Activated CD8-positive, alpha-beta memory T cell treated with anti-CD3 and anti-CD28 coated beads for 36 hours (primary cell): ENCODE results near the gene DENND2A. TPM values are rescaled to one million over a fixed set of nuclear protein-coding genes. Genes with fewer than 3 reads are reported as not detected.
"Not testable (repeated sequence)": the region's sequence is repeated elsewhere in the genome, so short reads cannot be mapped to it uniquely, and the experiment has no call there.

Experiments
- CTCF ChIA-PET: fragments of 350-600 bp; sonication (Branson Sonifier 250); formaldehyde crosslinking; loops from one replicate; lab custom pipeline; 2021; ENCODE audit warnings: antibody characterized with exemption; lab: Charles Lee
- POLR2A ChIA-PET: fragments of 350-600 bp; sonication (Branson Sonifier 250); formaldehyde crosslinking; loops from one replicate; lab custom pipeline; 2021; ENCODE audit warnings: antibody characterized with exemption; lab: Charles Lee
- total RNA-seq, 2 experiments: library from RNA; stranded (reverse); gene quantifications; one replicate each; pipeline ENCODE4 v1.2.3, GENCODE V29; 2021

DENND2A gene
- total RNA-seq, 2 experiments from 2014 or later: not detected

DNA sequence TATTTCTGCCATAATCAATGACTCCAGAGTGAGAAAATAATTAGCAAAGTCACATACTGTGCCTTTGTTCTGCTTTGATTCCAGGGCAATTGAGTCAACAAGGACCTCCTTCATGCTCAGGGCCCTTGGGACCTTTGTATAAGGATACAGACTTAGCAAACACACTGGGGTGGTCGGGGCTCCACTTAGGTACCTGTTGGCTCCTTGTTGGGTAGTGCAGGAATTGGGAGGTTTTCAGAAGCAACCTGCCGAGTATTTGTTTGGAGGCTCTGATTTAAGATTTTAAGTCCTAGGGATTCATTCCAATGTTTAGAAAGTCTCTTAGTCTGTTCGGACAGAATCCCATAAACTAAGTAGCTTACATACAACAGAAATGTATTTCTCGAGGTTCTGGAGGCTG, 35.1 kb upstream of the DENND2A start:
- POLR2A ChIA-PET: interaction anchor here (0.5 kb wide), 1 partner anchor 226 kb away, joined by 3 read pairs; no protein-coding TSS in a partner anchor
- CTCF ChIA-PET: interaction anchor here (0.8 to 3.0 kb wide), 3 partner anchors 14 to 23 kb away, joined by 3 to 10 read pairs (median 3); no protein-coding TSS in a partner anchor

DNA sequence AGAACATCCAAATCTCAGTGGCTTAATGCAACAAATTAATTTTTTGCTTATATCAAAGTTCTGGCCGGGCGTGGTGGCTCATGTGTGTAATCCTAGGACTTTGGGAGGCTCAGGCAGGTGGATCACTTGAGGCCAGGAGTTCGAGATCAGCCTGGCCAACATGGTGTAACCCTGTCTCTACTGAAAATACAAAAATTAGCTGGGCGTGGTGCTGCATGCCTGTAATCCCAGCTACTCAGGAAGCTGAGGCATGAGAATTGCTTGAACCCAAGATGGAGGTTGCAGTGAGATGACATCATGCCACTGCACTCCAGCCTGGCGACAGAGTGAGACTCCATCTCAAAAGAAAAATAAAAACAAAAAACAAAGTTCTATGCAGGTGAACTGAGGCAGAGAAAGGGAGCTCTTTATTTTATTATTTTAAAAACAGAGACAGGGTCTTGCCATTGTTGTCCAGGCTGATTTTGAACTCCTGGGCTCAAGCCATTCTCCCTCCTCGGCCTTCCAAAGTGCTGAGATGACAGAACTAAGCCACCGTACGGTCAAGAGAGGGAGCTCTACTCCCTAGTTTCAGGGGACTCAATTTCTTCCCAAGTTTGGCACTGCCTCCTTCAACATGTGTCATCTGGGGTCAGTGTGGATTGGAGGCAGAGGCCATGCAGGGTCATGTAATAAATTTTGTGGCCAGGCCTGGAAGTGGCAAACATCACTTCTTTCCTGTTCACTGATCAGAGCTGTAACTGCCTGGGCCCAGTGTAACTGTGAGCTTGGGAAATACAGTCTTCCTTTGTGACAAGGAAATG, 34.5 kb upstream of the DENND2A start:
- ChIA-PET CTCF (interaction anchor here (0.5 to 3.0 kb wide), 4 partner anchors 21 to 318 kb away, joined by 3 to 10 read pairs (median 4); partner anchors contain the start of gene NDUFB2), POLR2A (interaction anchor here (0.5 to 1.4 kb wide), 2 partner anchors 21 to 225 kb away, joined by 3 to 5 read pairs; partner anchors contain the start of gene NDUFB2)

DNA sequence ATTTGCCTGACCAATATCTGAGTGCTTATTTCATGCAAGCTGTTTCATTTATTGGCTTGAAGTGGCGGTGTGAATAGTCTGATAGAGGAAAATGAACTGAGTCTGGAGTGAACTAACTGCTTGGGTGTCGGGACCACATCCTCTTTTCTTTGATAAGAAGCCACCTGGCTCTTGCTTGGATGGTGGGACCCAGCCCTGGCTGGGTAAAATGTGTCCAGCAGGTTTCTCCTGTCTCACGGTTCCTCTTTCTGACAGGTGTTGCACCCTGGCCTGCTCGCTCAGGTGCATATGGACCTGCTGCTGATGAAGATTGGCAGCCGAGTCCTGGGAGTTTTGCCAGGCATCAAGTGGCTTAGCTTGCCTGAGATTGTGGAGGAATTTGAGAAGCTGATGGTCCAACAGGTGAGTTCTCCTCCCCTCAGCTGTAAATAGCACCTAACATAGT, 33.8 kb upstream of the DENND2A start:
- CTCF ChIA-PET: interaction anchor here (0.5 to 3.0 kb wide), 4 partner anchors 11 to 317 kb away, joined by 3 to 10 read pairs (median 4); partner anchors contain the start of gene NDUFB2

DNA sequence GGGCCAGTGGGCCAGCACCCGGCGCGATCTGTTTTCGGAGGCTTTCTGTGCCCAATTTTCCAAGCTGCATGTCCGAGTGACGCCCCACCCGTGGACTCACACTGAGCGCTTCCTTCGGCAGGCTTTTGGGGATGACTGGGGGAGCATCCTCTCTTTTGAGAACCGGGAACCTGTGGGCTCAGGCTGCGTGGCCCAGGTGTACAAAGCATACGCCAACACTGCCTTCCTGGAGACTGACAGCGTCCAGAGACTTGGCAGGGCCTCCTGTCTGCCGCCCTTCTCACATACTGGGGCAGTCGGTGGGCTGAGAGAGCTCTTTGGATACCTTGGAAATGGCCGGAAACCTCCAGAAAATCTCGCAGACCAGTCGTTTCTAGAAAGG, 33.2 kb upstream of the DENND2A start:
- ChIA-PET POLR2A (interaction anchor here (0.7 to 1.4 kb wide), 2 partner anchors 23 to 27 kb away, joined by 5 read pairs; partner anchors contain the start of gene NDUFB2), CTCF (interaction anchor here (0.8 to 3.0 kb wide), 2 partner anchors 12 to 21 kb away, joined by 3 to 10 read pairs; no protein-coding TSS in a partner anchor)

More for the DNA sequence above, 33.8 kb upstream of the DENND2A start:
- POLR2A ChIA-PET: interaction anchor here (1.4 kb wide), 1 partner anchor 22 kb away, joined by 5 read pairs; the partner anchor contains the start of gene NDUFB2

- ChIA-PET CTCF (interaction anchor here (3.0 kb wide), 1 partner anchor 20 kb away, joined by 10 read pairs; no protein-coding TSS in a partner anchor), POLR2A (interaction anchor here (0.7 kb wide), 1 partner anchor 27 kb away, joined by 5 read pairs; no protein-coding TSS in a partner anchor)
These were observed 32.6 kb upstream of the DENND2A start for GRCh38 chr7:140673063-140673773.

DNA sequence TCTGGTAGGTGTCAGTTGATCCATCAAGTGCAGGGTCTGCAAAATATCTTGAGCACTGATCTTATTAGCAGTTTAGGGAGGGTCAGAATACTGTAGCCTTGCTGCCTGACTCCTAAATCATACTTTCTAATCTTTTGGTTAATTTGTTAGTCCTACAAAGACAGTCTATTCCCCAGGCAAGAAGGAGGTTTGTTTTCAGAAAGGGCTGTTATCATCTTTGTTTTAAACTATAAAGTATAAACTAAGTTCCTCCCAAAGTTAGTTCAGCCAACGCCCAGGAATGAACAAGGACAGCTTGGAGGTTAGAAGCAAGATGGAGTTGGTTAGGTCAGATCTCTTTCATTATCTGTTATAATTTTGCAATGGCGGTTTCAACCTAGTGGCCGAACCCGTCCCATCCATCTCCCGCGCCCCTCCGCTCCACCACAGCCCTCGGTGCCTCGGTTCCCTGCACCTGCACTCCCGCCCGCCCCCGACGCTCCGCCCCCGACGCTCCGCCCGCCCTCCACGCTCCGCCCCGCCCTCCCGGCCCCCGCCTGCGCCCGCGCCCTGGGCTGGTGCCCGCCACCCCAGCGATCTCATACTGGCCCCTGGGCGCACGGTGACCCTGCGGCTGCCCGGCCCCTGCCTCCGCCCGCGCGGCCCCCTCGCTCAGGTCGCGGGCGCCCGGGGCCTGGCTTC, 31.9 kb upstream of the DENND2A start, which contains the start of gene ADCK2:
Gene ADCK2, plus strand, starts transcription at position 564 of the 681 bp plus-strand sequence. CDS start 386 bp downstream, outside the sequence.
- CTCF ChIA-PET: interaction anchor here (0.6 to 3.0 kb wide), 2 partner anchors 19 to 227 kb away, joined by 3 to 10 read pairs; no protein-coding TSS in a partner anchor
- POLR2A ChIA-PET: no interaction called here

DNA sequence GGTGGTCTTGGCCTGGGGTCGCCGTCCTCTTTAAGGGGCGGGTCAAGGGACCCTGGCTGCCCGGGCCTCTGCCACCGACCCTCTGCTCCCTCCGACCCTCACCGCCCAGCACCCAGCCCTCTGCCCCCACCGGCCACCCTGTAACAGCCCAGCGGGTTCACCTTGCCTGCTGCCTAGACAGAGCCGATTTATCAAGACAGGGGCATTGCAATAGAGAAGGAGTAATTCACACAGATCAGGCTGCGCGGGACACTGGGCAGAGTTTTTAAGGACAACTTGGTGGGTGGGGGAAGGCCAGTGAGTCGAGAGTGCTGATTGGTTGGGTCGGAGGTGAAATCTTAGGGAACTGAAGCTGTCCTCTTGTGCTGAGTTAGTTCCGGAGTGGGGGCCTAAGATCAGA, 31.4 kb upstream of the DENND2A start:
- ChIA-PET POLR2A (no interaction called here), CTCF (interaction anchor here (0.6 kb wide), 1 partner anchor 227 kb away, joined by 3 read pairs; no protein-coding TSS in a partner anchor)

GRCh38 chr7:140670343-140670935, 29.8 kb upstream of the DENND2A start:
- ChIA-PET CTCF (no interaction called here), POLR2A (no interaction called here)

DNA sequence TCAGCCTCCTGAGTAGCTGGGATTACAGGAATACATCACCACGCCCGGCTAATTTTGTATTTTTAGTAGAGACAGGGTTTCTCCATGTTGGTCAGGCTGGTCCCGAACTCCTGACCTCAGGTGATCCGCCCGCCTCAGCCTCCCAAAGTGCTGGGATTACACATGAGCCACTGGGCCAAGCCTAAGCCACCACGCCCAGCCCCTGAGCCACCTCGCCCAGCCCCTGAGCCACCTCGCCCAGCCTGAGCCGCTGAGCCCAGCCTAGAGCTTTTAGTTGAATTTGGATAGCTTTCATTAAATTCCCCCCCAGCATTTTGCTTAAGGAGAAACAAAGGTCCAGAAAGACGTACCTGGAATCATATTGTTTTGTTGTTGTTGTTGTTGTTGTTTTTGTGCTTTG, 29.2 kb upstream of the DENND2A start:
- CTCF ChIA-PET: interaction anchor here (0.6 kb wide), 1 partner anchor 149 kb away, joined by 3 read pairs; no protein-coding TSS in a partner anchor
- POLR2A ChIA-PET: not testable (repeated sequence)

GRCh38 chr7:140669352-140669751, 28.7 kb upstream of the DENND2A start:
- ChIA-PET POLR2A (no interaction called here), CTCF (interaction anchor here (0.6 kb wide), 1 partner anchor 148 kb away, joined by 3 read pairs; no protein-coding TSS in a partner anchor)

DNA sequence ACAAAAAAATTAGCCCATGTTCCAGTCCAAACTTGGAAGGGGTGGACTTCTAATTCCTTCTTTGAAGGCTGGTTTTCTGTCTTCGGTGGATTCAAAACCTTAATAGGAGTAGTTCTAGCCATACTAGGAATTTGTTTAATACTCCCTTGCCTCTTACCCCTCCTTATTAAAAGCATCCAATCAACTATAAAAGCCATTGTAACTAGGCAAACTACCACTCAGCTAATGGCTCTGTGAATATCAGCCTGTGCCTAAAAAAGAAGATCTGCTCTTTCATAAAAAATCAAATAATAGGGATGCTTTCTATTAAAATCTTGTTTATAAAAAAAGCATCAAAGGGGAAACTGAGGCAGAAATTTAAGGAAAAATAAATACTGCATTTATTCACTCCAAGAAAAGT, 28.0 kb upstream of the DENND2A start:
- ChIA-PET POLR2A (interaction anchor here (0.5 kb wide), 1 partner anchor 272 kb away, joined by 3 read pairs; no protein-coding TSS in a partner anchor), CTCF (no interaction called here)

DNA sequence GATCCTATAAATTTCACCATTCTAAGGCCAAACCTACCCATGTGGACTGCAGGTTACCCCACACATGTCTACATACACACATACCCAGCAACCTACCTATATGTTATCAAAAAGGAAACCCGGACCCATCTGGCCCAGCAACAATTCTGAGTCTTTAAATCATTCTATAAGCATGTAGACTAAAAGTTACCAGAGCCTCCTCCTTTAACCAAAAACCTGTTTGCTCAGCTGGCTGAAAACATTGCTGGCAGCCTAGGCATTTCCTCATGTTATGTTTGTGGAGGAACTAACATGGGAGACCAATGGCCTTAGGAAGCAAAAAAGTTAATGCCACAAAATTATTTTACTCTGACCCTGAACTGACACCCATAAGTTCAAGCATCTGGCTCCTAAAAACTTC, 26.9 kb upstream of the DENND2A start:
- CTCF ChIA-PET: no interaction called here

GRCh38 chr7:140662938-140663337, 22.3 kb upstream of the DENND2A start:
- POLR2A ChIA-PET, CTCF ChIA-PET: not testable (repeated sequence)

More for the DNA sequence above, 26.9 kb upstream of the DENND2A start:
- POLR2A ChIA-PET: no interaction called here

DNA sequence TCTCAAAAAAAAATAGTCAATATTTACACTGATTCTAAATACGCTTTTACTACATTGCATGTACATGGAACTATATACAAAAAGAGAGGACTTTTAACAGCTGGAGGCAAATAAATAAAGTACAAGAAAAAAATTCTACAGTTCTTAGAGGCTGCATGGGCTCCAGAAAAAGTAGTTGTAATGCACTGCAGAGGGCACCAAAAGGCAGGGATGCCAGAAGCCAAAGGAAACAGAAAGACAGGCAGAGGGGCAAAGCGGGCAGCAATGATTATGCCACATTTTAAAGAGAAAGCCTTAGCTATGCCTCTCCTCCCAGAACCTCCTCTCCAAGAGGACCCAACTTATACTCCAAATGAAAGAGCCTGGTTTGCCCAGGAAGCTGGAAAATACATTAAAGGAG, 20.5 kb upstream of the DENND2A start:
- CTCF ChIA-PET: no interaction called here
- POLR2A ChIA-PET: no interaction called here

GRCh38 chr7:140659856-140660255, 19.2 kb upstream of the DENND2A start:
- ChIA-PET POLR2A (no interaction called here), CTCF (interaction anchor here (1.1 kb wide), 1 partner anchor 142 kb away, joined by 3 read pairs; no protein-coding TSS in a partner anchor)

DNA sequence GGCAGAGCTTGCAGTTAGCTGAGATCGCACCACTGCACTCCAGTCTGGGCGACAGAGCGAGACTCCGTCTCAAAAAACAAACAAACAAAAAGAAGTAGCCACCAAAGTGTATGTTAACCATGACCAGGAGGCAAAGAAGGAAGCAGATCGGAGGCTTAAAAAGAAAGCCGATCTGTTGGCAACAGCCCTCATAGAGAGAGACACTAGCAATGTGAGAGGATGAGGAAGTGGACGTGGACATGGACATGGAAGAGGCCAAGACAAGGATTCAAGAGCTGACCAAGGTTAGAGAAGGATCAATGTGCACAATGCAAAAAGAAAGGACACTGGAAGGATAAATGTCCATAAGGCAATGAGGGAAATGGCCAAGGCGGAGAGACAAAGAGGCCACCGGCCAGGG, 17.3 kb upstream of the DENND2A start:
- POLR2A ChIA-PET: no interaction called here

GRCh38 chr7:140656548-140657515, 16.2 kb upstream of the DENND2A start:
- CTCF ChIA-PET: interaction anchor here (1.2 kb wide), 1 partner anchor 9 kb away, joined by 3 read pairs; no protein-coding TSS in a partner anchor
- POLR2A ChIA-PET: no interaction called here

More for the DNA sequence above, 17.3 kb upstream of the DENND2A start:
- CTCF ChIA-PET: interaction anchor here (1.2 kb wide), 1 partner anchor 10 kb away, joined by 3 read pairs; no protein-coding TSS in a partner anchor
